ENCODE results near the gene PRKCQ. TPM values are rescaled to one million over a fixed set of nuclear protein-coding genes. Genes with fewer than 3 reads are reported as not detected.
A peak's percentile ranks its signal among the peaks of the same experiment; 100 is the strongest.
"Not testable (repeated sequence)": the region's sequence is repeated elsewhere in the genome, so short reads cannot be mapped to it uniquely, and the experiment has no call there.

Gene PRKCQ
- total and polyA plus RNA-seq, 7 experiments from 2014 or later, result 44.3 to 74.5 (median 65.8) TPM

DNA sequence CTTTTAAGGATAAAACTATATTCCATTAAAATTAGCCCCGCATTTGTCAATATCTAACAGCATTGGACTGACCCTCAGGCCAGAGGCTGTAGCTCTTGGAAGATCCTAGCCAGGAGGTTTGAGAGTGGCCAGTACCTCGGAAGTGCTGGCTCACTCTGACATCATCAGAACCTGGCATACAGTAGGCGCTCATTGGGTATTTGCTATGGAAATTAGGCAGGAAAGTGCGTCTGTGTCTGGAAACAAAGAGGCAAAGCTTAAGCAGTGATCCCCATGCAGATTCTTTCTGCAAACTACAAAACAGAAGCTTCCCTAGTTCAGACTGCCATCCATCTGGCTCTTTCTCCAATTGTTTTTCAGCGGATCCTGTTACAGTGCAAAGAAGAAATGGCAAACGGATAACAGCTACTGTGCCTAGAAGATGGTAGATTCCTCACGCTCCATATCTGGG lies 1.7 kb upstream of the PRKCQ start:
- H3K4me1 ChIP-seq (ENCODE audit: control insufficient read depth in 2 of 2, insufficient read depth in 2 of 2, low read length in 2 of 2), result peaks cover 22 to 35% of the 10 kb centered on the region in 2 donors
- peak overlapping the region; percentile 86 to 99 (median 93) for H3K4me3 Mint-ChIP-seq
- H3K27ac Mint-ChIP-seq, result peak overlapping the region; percentile 94 to 99 (median 98)
- peak overlapping the region; percentile 88 for H3K4me3 ChIP-seq (ENCODE audit: low read length)
- H3K27ac ChIP-seq (ENCODE audit: low read depth, low read length), result peak overlapping the region; percentile 94
- H3K36me3 ChIP-seq (ENCODE audit: control insufficient read depth in 2 of 3, insufficient read depth in 3 of 3, low read length in 3 of 3), result peaks cover 0 to 12% (median 0%) of the 10 kb centered on the region in 3 experiments
- peaks cover 3 to 64% (median 34%) of the 10 kb centered on the region in 5 donors for H3K36me3 Mint-ChIP-seq
- no peaks in the 10 kb centered on the region for H3K9me3 Mint-ChIP-seq
- no peaks in the 10 kb centered on the region for H3K9me3 ChIP-seq (ENCODE audit: control insufficient read depth in 2 of 3, low read length in 3 of 3)
- ChIA-PET CTCF (interaction anchor here (0.6 to 9.0 kb wide), 17 partner anchors 7 to 1014 kb away, joined by 3 to 206 read pairs (median 5); no protein-coding TSS in a partner anchor), POLR2A (interaction anchor here (0.6 to 10.5 kb wide), 14 partner anchors 16 to 532 kb away, joined by 3 to 378 read pairs (median 4); no protein-coding TSS in a partner anchor)
- H3K4me1 Mint-ChIP-seq, result peaks cover 32 to 69% (median 56%) of the 10 kb centered on the region in 7 donors
- peak in 1 of 9 donors; percentile 45 for DNase-seq
- no peaks in the 10 kb centered on the region for H3K27me3 ChIP-seq (ENCODE audit: control insufficient read depth in 2 of 2, insufficient read depth in 2 of 2, low read length in 2 of 2)
- intact Hi-C loops (cut with micrococcal nuclease), result loop anchor here (5.0 to 10.0 kb wide), 3 partner anchors 380 to 830 kb away; partner anchors contain the start of genes PFKFB3 (in 2 of the 2), RBM17 (in 1 of the 2) and SFMBT2 (in 1 of the 2)
- H3K27me3 Mint-ChIP-seq, result no peaks in the 10 kb centered on the region
- ATAC-seq, result no peak

DNA sequence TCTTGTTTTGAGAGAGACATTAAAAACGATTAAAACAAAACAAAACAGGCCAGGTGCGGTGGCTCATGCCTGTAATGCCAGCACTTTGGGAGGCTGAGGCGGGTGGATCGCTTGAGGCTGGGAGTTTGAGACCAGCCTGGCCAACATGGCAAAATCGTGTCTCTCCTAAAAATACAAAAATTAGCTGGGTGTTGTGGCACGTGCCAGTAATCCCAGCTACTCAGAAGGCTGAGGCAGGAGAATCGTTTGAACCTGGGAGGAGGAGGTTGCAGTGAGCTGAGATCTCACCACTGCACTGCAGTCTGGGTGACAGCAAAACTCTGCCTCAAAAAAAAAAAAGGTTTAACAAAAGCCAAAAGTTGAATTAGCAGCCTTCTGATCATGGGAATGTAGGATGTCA lies 1.1 kb upstream of the PRKCQ start:
- not testable (repeated sequence) for H3K9me3 Mint-ChIP-seq; H3K27me3 Mint-ChIP-seq; ATAC-seq; H3K9me3 ChIP-seq (ENCODE audit: control insufficient read depth in 2 of 3, low read length in 3 of 3); H3K27me3 ChIP-seq (ENCODE audit: control insufficient read depth in 2 of 2, insufficient read depth in 2 of 2, low read length in 2 of 2)
- peak overlapping the region; percentile 94 to 99 (median 98) for H3K27ac Mint-ChIP-seq
- intact Hi-C loops (cut with micrococcal nuclease), result loop anchor here (5.0 to 10.0 kb wide), 3 partner anchors 379 to 831 kb away; partner anchors contain the start of genes PFKFB3 (in 2 of the 2), RBM17 (in 1 of the 2) and SFMBT2 (in 1 of the 2)
- H3K36me3 Mint-ChIP-seq, result peaks cover 0 to 64% (median 29%) of the 10 kb centered on the region in 5 donors
- Histone ChIP-seq H3K4me3 (ENCODE audit: low read length) (peak overlapping the region; percentile 88), H3K27ac (ENCODE audit: low read depth, low read length) (peak overlapping the region; percentile 94), H3K36me3 (ENCODE audit: control insufficient read depth in 2 of 3, insufficient read depth in 3 of 3, low read length in 3 of 3) (peaks cover 0 to 12% (median 0%) of the 10 kb centered on the region in 3 experiments), H3K4me1 (ENCODE audit: control insufficient read depth in 2 of 2, insufficient read depth in 2 of 2, low read length in 2 of 2) (peaks cover 26 to 36% of the 10 kb centered on the region in 2 donors)
- DNase-seq, result peak in 2 of 9 donors; percentile 18 to 23
- ChIA-PET POLR2A (interaction anchor here (0.6 to 10.5 kb wide), 11 partner anchors 17 to 107 kb away, joined by 3 to 378 read pairs (median 4); no protein-coding TSS in a partner anchor), CTCF (interaction anchor here (0.7 to 9.0 kb wide), 12 partner anchors 8 to 135 kb away, joined by 3 to 206 read pairs (median 4); no protein-coding TSS in a partner anchor)
- H3K4me1 Mint-ChIP-seq, result peaks cover 31 to 67% (median 54%) of the 10 kb centered on the region in 7 donors
- peak overlapping the region; percentile 86 to 99 (median 93) for H3K4me3 Mint-ChIP-seq

DNA sequence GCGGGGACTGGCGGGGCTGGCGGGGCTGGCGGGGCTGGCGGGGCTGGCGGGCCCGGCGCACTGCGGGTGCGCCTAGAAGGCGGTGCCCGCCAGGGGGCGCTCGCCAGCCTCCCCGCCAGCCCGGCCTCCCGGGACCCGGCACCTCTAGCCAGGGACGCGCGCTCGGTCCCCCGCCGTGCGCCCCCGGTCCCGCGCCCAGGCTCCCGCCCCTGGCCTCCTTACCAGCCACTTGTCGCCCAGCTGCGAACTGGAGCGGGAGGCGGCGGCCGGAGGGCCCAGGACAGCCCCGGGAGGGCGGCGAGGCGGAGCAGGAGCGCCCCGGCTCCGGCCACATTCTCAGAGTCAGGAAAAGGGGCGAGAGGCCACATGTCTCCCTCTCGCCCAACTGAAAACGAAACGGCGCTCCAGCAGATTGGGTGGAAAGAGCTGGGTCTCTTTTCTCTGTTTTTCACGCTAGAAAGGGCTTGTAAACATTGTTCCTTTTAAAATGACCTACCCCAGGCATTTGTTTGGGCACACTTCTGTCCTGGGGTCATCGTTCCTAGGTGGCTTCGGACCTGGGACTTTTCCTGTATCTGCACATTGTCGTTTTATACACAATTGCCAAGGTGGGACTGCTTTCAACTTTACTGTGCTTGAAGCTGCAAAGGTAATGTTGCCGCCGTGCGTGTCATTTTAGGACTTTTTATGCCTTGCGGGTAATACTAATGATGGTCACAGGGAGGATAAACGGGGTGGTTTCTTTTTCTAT lies 378 bp upstream of the PRKCQ start:
- intact Hi-C loops (cut with micrococcal nuclease), result loop anchor here (1.0 to 10.0 kb wide), 8 partner anchors 21 to 832 kb away; partner anchors contain the start of genes PFKFB3 (in 2 of the 2), RBM17 (in 1 of the 2) and SFMBT2 (in 1 of the 2)
- peak overlapping the region; percentile 94 to 99 (median 98) for H3K27ac Mint-ChIP-seq
- H3K36me3 Mint-ChIP-seq, result peaks cover 0 to 60% (median 23%) of the 10 kb centered on the region in 5 donors
- DNase-seq, result peak; percentile 74 to 95 (median 84)
- ATAC-seq, result peak; percentile 92
- no peaks in the 10 kb centered on the region for H3K9me3 Mint-ChIP-seq
- no peaks in the 10 kb centered on the region for H3K9me3 ChIP-seq (ENCODE audit: control insufficient read depth in 2 of 3, low read length in 3 of 3)
- POLR2A ChIA-PET, result interaction anchor here (0.6 to 10.5 kb wide), 12 partner anchors 9 to 106 kb away, joined by 3 to 378 read pairs (median 4); no protein-coding TSS in a partner anchor
- no peaks in the 10 kb centered on the region for H3K27me3 Mint-ChIP-seq
- H3K4me1 Mint-ChIP-seq, result peaks cover 35 to 67% (median 56%) of the 10 kb centered on the region in 7 donors
- no peaks in the 10 kb centered on the region for H3K27me3 ChIP-seq (ENCODE audit: control insufficient read depth in 2 of 2, insufficient read depth in 2 of 2, low read length in 2 of 2)
- peak overlapping the region; percentile 86 to 99 (median 93) for H3K4me3 Mint-ChIP-seq
- H3K4me3 ChIP-seq (ENCODE audit: low read length), result peak overlapping the region; percentile 88
- H3K4me1 ChIP-seq (ENCODE audit: control insufficient read depth in 2 of 2, insufficient read depth in 2 of 2, low read length in 2 of 2), result peaks cover 33 to 42% of the 10 kb centered on the region in 2 donors
- H3K36me3 ChIP-seq (ENCODE audit: control insufficient read depth in 2 of 3, insufficient read depth in 3 of 3, low read length in 3 of 3), result peaks cover 0 to 12% (median 0%) of the 10 kb centered on the region in 3 experiments
- peak overlapping the region; percentile 94 for H3K27ac ChIP-seq (ENCODE audit: low read depth, low read length)
- CTCF ChIA-PET, result interaction anchor here (0.5 to 9.0 kb wide), 11 partner anchors 9 to 134 kb away, joined by 3 to 206 read pairs (median 4); no protein-coding TSS in a partner anchor

DNA sequence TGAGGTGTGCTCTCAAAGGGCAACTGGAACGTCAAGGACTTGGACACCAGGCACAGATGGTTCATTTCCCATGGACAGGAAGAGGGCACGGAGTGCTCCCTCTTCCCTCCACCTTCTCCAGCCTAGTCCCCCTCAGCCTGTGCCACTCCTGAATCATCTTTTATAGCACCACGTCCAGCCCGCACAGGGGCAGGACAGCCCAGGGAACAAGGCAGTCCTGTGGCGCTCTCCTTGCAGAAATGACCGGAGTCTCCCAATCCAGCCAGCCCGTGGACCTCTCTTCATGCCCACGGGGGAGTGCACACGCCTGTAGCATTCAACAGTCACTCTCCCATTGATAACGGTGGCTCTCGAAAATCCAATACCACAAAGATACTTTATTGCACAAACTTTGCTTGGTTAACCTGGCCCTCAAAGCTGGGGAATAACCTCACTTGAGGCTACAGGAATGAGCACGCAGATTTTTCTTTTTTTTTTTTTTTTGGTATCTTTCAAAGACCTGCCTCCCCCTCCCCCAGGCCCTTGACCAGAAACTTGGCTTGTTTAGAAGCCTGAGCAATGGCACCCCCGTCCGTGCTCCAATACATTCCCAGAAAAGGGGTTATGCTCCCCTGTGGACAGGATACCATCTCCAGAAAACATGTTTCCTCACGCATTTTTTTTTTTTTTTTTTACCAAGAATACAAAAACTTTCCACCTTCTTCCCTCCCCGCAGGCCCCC lies 733 bp downstream of the PRKCQ start:
- Mint-ChIP-seq H3K36me3 (peaks cover 0 to 58% (median 19%) of the 10 kb centered on the region in 5 donors), H3K4me3 (peak overlapping the region; percentile 86 to 98 (median 93)), H3K9me3 (no peaks in the 10 kb centered on the region), H3K27ac (peak overlapping the region; percentile 81 to 95 (median 93)), H3K4me1 (peaks cover 44 to 70% (median 59%) of the 10 kb centered on the region in 7 donors), H3K27me3 (no peaks in the 10 kb centered on the region)
- Histone ChIP-seq H3K27me3 (ENCODE audit: control insufficient read depth in 2 of 2, insufficient read depth in 2 of 2, low read length in 2 of 2) (no peaks in the 10 kb centered on the region), H3K27ac (ENCODE audit: low read depth, low read length) (peak overlapping the region; percentile 84), H3K9me3 (ENCODE audit: control insufficient read depth in 2 of 3, low read length in 3 of 3) (no peaks in the 10 kb centered on the region), H3K36me3 (ENCODE audit: control insufficient read depth in 2 of 3, insufficient read depth in 3 of 3, low read length in 3 of 3) (peaks cover 0 to 12% (median 0%) of the 10 kb centered on the region in 3 experiments), H3K4me1 (ENCODE audit: control insufficient read depth in 2 of 2, insufficient read depth in 2 of 2, low read length in 2 of 2) (peaks cover 45 to 48% of the 10 kb centered on the region in 2 donors), H3K4me3 (ENCODE audit: low read length) (peak overlapping the region; percentile 83)
- ATAC-seq (no peak), DNase-seq (peak in 2 of 9 donors; percentile 34 to 46)
- ChIA-PET POLR2A (interaction anchor here (0.8 to 10.5 kb wide), 8 partner anchors 9 to 69 kb away, joined by 3 to 378 read pairs (median 7); no protein-coding TSS in a partner anchor), CTCF (interaction anchor here (0.6 to 9.0 kb wide), 7 partner anchors 9 to 88 kb away, joined by 4 to 206 read pairs (median 7); no protein-coding TSS in a partner anchor)
- intact Hi-C loops (cut with micrococcal nuclease), result loop anchor here (2.0 to 5.0 kb wide), 4 partner anchors 13 to 163 kb away; no protein-coding TSS in a partner anchor

DNA sequence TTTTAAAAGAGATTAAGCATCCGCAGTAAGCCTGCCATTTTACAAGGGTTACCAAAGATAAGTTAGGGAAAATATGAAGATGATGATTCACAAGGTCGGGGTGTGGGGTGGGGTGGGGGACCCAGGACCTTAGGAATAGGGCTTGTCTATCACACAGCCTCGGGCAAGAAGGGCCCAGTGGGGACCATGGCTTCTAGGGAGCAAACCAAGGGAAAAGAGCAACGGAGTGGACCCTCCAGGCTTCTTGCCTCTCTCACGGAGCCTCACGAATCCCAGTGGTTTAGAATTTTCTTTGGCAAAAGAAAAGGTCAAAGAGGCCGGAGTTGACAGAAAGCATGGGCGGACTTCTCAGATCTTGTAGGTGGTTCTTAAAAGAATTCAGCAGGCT lies 1.3 kb downstream of the PRKCQ start:
- peak overlapping the region; percentile 84 for H3K27ac ChIP-seq (ENCODE audit: low read depth, low read length)
- H3K4me1 ChIP-seq (ENCODE audit: control insufficient read depth in 2 of 2, insufficient read depth in 2 of 2, low read length in 2 of 2), result peaks cover 50 to 52% of the 10 kb centered on the region in 2 donors
- peaks cover 46 to 71% (median 63%) of the 10 kb centered on the region in 7 donors for H3K4me1 Mint-ChIP-seq
- peaks cover 0 to 12% (median 0%) of the 10 kb centered on the region in 3 experiments for H3K36me3 ChIP-seq (ENCODE audit: control insufficient read depth in 2 of 3, insufficient read depth in 3 of 3, low read length in 3 of 3)
- peak overlapping the region; percentile 83 for H3K4me3 ChIP-seq (ENCODE audit: low read length)
- H3K9me3 ChIP-seq (ENCODE audit: control insufficient read depth in 2 of 3, low read length in 3 of 3), result no peaks in the 10 kb centered on the region
- peak in 1 of 9 donors; percentile 34 for DNase-seq
- H3K9me3 Mint-ChIP-seq, result no peaks in the 10 kb centered on the region
- H3K27me3 ChIP-seq (ENCODE audit: control insufficient read depth in 2 of 2, insufficient read depth in 2 of 2, low read length in 2 of 2), result no peaks in the 10 kb centered on the region
- CTCF ChIA-PET, result interaction anchor here (0.6 to 9.0 kb wide), 12 partner anchors 8 to 167 kb away, joined by 3 to 206 read pairs (median 6); no protein-coding TSS in a partner anchor
- H3K36me3 Mint-ChIP-seq, result peaks cover 0 to 56% (median 17%) of the 10 kb centered on the region in 5 donors
- H3K4me3 Mint-ChIP-seq, result peak overlapping the region; percentile 86 to 98 (median 93)
- no peaks in the 10 kb centered on the region for H3K27me3 Mint-ChIP-seq
- ATAC-seq, result no peak
- POLR2A ChIA-PET, result interaction anchor here (0.8 to 10.5 kb wide), 12 partner anchors 8 to 69 kb away, joined by 3 to 378 read pairs (median 6); no protein-coding TSS in a partner anchor
- intact Hi-C loops (cut with micrococcal nuclease), result loop anchor here (1.0 to 5.0 kb wide), 13 partner anchors 14 to 162 kb away; no protein-coding TSS in a partner anchor
- H3K27ac Mint-ChIP-seq, result peak overlapping the region; percentile 81 to 95 (median 93)

All from naive thymus-derived CD4-positive, alpha-beta T cell (primary cell).